Panc1 (cell line): ENCODE data around the gene MACROD1. TPM values are rescaled to one million over a fixed set of nuclear protein-coding genes. Genes with fewer than 3 reads are reported as not detected.

Experiments
- ATAC-seq: fragments of 200-7000 bp; cut with Tn5 transposase; 2 replicates; pipeline ENCODE4 v1.9.1; 2020; ENCODE audit warnings: mild to moderate bottlenecking, moderate library complexity
- BruUV-seq: library from RNA; stranded (reverse); fragments of 400-500 nt; replicated peaks from 2 replicates; lab custom pipeline; 2021; lab: Mats Ljungman, UMichigan
- CTCF ChIA-PET: fragments of 300-600 bp; sonication (Branson Sonifier 250); formaldehyde crosslinking; loops from one replicate; lab custom pipeline; 2022; ENCODE audit warnings: antibody characterized with exemption; lab: Charles Lee
- POLR2A ChIA-PET: fragments of 300-600 bp; sonication (Branson Sonifier 250); formaldehyde crosslinking; loops from one replicate; lab custom pipeline; 2022; ENCODE audit warnings: antibody characterized with exemption; lab: Charles Lee
- DNase-seq: peaks from one replicate; pipeline ENCODE4 v3.0.0-alpha.2; 2010; ENCODE audit warnings: low read depth, low spot score
- H3K27ac ChIP-seq: 2 replicates; pipeline ENCODE4 v1.5.1; 2011; ENCODE audit warnings: mild to moderate bottlenecking, low read length, inconsistent platforms
- H3K27me3 ChIP-seq: fragments of 200-500 bp; sonication (Bioruptor generic); 2 replicates; pipeline ENCODE4 v1.6.0; 2014; ENCODE audit warnings: low read length, inconsistent platforms; ENCODE audit not compliant: control insufficient read depth, insufficient read depth
- H3K36me3 ChIP-seq: fragments of 200-500 bp; sonication (Bioruptor generic); 2 replicates; pipeline ENCODE4 v1.5.1; 2014; ENCODE audit warnings: inconsistent platforms, mild to moderate bottlenecking, low read length, moderate library complexity; ENCODE audit not compliant: control insufficient read depth, insufficient read depth
- H3K4me1 ChIP-seq: 2 replicates; pipeline ENCODE4 v1.5.1; 2011; ENCODE audit warnings: inconsistent platforms, mild to moderate bottlenecking, low read length, moderate library complexity; ENCODE audit not compliant: control insufficient read depth, insufficient read depth
- H3K4me3 ChIP-seq, 2 experiments: 2 replicates each; pipeline ENCODE4 v1.5.1; 2011 to 2012; ENCODE audit warnings: low read depth in 2 of 2, low read length in 2 of 2, mild to moderate bottlenecking in 2 of 2, inconsistent platforms in 1 of 2, moderate library complexity in 1 of 2
- H3K9me3 ChIP-seq: fragments of 200-500 bp; sonication (Bioruptor generic); 2 replicates; pipeline ENCODE4 v1.5.1; 2014; ENCODE audit warnings: low read depth, mild to moderate bottlenecking, inconsistent platforms, low read length, moderate library complexity; ENCODE audit not compliant: control insufficient read depth, insufficient read depth
- CTCF ChIP-seq: fragments of 450-650 bp; IDR thresholded peaks from 2 replicates; pipeline ENCODE4 v1.5.1; 2017; ENCODE audit warnings: mild to moderate bottlenecking
- POLR2AphosphoS5 ChIP-seq: IDR thresholded peaks from 2 replicates; pipeline ENCODE4 v1.6.1; 2012; ENCODE audit warnings: mild to moderate bottlenecking, low read depth, low read length, moderate library complexity
- SIN3A ChIP-seq: IDR thresholded peaks from 2 replicates; pipeline ENCODE4 v1.6.1; 2012; ENCODE audit warnings: low read depth, mild to moderate bottlenecking, low read length, moderate library complexity, borderline replicate concordance; ENCODE audit not compliant: insufficient read depth
- TCF7L2 ChIP-seq: IDR thresholded peaks from 2 replicates; pipeline ENCODE4 v1.6.1; 2011; ENCODE audit warnings: mild to moderate bottlenecking, low read depth, low read length, inconsistent platforms
- in situ Hi-C: cut with HindIII; loops from 2 replicates; pipeline ENCODE4 v1.10.0; 2016; ENCODE audit warnings: low sequenced_read_pairs, low pct_unique_long_range_greater_than_20kb
- intact Hi-C: fragments of 100-400 bp; cut with micrococcal nuclease; formaldehyde crosslinking; loops from one replicate; pipeline ENCODE4 v1.10.0; 2022; ENCODE audit not compliant: unreplicated experiment
- total RNA-seq: library from RNA; stranded (reverse); gene quantifications from one replicate; pipeline ENCODE4 v1.2.1, GENCODE V29; 2021; ENCODE audit not compliant: unreplicated experiment
- TF ChIP-seq, protein P1 (sequence below), 2 experiments: IDR thresholded peaks; 2 replicates each; pipeline ENCODE4 v1.6.1; 2011 to 2012; ENCODE audit warnings: low read depth in 2 of 2, control low read depth in 1 of 2, low read length in 1 of 2, mild to moderate bottlenecking in 1 of 2, moderate library complexity in 1 of 2; ENCODE audit not compliant: insufficient read depth in 1 of 2

Gene MACROD1
- total RNA-seq, 1 experiment from 2014 or later, result 16.8 TPM

GRCh38 chr11:64084146-64084950 lies 81.6 kb downstream of the MACROD1 start:
- no peaks in the 10 kb centered on the region for H3K9me3 ChIP-seq
- BruUV-seq, result no TSS peak
- intact Hi-C loops, result no loop called here
- POLR2A ChIA-PET, result no interaction called here
- no peak for TF ChIP-seq TCF7L2
- TF ChIP-seq, protein P1, sequence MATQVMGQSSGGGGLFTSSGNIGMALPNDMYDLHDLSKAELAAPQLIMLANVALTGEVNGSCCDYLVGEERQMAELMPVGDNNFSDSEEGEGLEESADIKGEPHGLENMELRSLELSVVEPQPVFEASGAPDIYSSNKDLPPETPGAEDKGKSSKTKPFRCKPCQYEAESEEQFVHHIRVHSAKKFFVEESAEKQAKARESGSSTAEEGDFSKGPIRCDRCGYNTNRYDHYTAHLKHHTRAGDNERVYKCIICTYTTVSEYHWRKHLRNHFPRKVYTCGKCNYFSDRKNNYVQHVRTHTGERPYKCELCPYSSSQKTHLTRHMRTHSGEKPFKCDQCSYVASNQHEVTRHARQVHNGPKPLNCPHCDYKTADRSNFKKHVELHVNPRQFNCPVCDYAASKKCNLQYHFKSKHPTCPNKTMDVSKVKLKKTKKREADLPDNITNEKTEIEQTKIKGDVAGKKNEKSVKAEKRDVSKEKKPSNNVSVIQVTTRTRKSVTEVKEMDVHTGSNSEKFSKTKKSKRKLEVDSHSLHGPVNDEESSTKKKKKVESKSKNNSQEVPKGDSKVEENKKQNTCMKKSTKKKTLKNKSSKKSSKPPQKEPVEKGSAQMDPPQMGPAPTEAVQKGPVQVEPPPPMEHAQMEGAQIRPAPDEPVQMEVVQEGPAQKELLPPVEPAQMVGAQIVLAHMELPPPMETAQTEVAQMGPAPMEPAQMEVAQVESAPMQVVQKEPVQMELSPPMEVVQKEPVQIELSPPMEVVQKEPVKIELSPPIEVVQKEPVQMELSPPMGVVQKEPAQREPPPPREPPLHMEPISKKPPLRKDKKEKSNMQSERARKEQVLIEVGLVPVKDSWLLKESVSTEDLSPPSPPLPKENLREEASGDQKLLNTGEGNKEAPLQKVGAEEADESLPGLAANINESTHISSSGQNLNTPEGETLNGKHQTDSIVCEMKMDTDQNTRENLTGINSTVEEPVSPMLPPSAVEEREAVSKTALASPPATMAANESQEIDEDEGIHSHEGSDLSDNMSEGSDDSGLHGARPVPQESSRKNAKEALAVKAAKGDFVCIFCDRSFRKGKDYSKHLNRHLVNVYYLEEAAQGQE (IDR thresholded peaks at IDR 0.05; ENCODE audit: insufficient read depth in 1 of 2, low read depth in 2 of 2, low read length in 1 of 2), result no peak
- no peak for TF ChIP-seq SIN3A
- no peak for TF ChIP-seq CTCF
- no peak for TF ChIP-seq POLR2AphosphoS5
- no peaks in the 10 kb centered on the region for H3K36me3 ChIP-seq
- no peak for DNase-seq
- H3K27me3 ChIP-seq, result no peaks in the 10 kb centered on the region
- in situ Hi-C loops, result no loop called here
- no peak for ATAC-seq
- H3K4me3 ChIP-seq, result no peak overlapping the region
- H3K4me1 ChIP-seq, result peaks cover 21% of the 10 kb centered on the region
- no peak overlapping the region for H3K27ac ChIP-seq
- CTCF ChIA-PET, result no interaction called here

DNA sequence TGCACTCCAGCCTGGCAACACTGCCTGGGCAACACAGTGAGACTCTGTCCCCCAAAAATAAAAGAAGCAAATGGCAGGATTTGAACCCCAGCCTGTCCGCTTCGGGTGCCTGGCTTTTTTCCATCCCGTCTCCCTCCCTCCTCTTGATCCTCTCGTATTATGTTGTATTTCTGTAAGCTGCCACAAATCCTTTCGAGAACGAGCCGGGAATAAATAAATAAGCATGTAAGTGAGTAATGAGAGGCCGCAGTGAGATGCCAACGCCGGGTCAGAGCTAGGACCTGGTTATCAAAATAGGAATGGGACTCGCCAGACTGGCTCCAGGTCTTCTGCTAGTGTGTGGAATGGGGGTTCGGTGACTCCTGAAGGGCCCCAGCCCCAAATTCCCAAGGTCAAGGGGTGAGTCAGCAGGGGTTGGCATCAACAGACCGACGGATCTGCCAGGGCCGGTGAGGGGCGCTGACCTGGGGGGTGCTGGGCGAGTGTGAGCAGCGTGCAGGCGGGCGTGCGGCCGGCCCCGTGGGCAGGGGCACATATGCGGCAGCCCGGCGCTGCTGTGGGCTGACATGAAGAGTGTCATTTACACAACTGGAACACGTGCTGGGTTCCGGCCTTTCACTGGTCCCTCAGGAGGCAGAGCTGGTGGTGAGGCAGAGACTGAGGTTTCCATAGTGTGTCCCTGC lies 82.4 kb downstream of the MACROD1 start:
- no peak overlapping the region for H3K27ac ChIP-seq
- peaks cover 17% of the 10 kb centered on the region for H3K4me1 ChIP-seq
- no peaks in the 10 kb centered on the region for H3K9me3 ChIP-seq
- ATAC-seq, result no peak
- TF ChIP-seq TCF7L2, result no peak
- no TSS peak for BruUV-seq
- ChIA-PET POLR2A (no interaction called here), CTCF (no interaction called here)
- no peak for DNase-seq
- in situ Hi-C loops, result no loop called here
- no peak overlapping the region for H3K4me3 ChIP-seq
- H3K27me3 ChIP-seq, result no peaks in the 10 kb centered on the region
- intact Hi-C loops, result no loop called here
- no peaks in the 10 kb centered on the region for H3K36me3 ChIP-seq
